Right cardiac atrium (tissue), 5 donors: ENCODE data around the gene S100A6. TPM values are rescaled to one million over a fixed set of nuclear protein-coding genes. Genes with fewer than 3 reads are reported as not detected.
"Not testable (repeated sequence)": the region's sequence is repeated elsewhere in the genome, so short reads cannot be mapped to it uniquely, and the experiment has no call there.

Experiments
- ATAC-seq, 2 donors: fragments of 200-7000 bp; cut with Tn5 transposase; one replicate each; pipeline versions ENCODE4 v1.8.0 to v1.9.1; 2020; ENCODE audit warnings: moderate library complexity in 2 of 2, mild to moderate bottlenecking in 1 of 2
- DNase-seq, 3 donors: peaks; one replicate each; pipeline ENCODE4 v3.0.0-alpha.2; 2020
- H3K27ac ChIP-seq: one replicate; pipeline ENCODE4 v1.5.1; 2013; ENCODE audit warnings: mild to moderate bottlenecking, low read length, control low read depth, moderate library complexity
- H3K27me3 ChIP-seq: one replicate; pipeline ENCODE4 v1.6.1; 2013; ENCODE audit not compliant: control insufficient read depth, insufficient read depth
- H3K4me1 ChIP-seq: one replicate; pipeline ENCODE4 v1.6.1; 2013; ENCODE audit warnings: low read length; ENCODE audit not compliant: control insufficient read depth, insufficient read depth
- H3K4me3 ChIP-seq: one replicate; pipeline ENCODE4 v1.5.1; 2013; ENCODE audit warnings: low read length, control low read depth
- H3K9me3 ChIP-seq: one replicate; pipeline ENCODE4 v1.6.1; 2013; ENCODE audit warnings: low read length; ENCODE audit not compliant: control insufficient read depth
- WGBS: extraction: QIAGEN DNeasy Blood & Tissue Kit; methylation state at CpG from one replicate; pipeline ENCODE4 v1.1.7; 2013; 5-methylcytosine and 5-hydroxymethylcytosine counted together
- intact Hi-C, 4 donors: fragments of 100-400 bp; cut with DNase I; formaldehyde crosslinking; loops; one replicate each; pipeline versions ENCODE4 v1.11.0 to v1.14.0; 2022 to 2023
- polyA plus RNA-seq: library from polyadenylated mRNA; stranded (reverse); fragments of 200-250 nt; gene quantifications from one replicate; pipeline ENCODE4 v1.2.3, GENCODE V29; 2013
- total RNA-seq, 4 donors: library from RNA; stranded (reverse); fragmentation: NEBNext Ultra II Directional; extraction: Animal tissue kit (Norgen Biotek cat#: 25700); gene quantifications; one replicate each; pipeline ENCODE4 v1.2.1, GENCODE V29; 2021
- donor health status: healthy with polysubstance abuse.
- donor health status: DM: no; HTN: yes; CAD: no.
- donor health status: DM: no; HTN: no; CAD: no.
- donor health status: DM: no; HTN: yes; CAD: no; lungs with severe emphysema.
- donor health status: DM: yes; HTN: yes; CAD: no.

Gene S100A6
- total and polyA plus RNA-seq, 5 donors = 334 to 819 (median 432) TPM

GRCh38 chr1:153565529-153566374 is 30.0 kb upstream of the S100A6 start, which contains the start of gene S100A2:
Gene S100A2, minus strand, starts transcription at chr1:153565844. Its CDS starts 1,967 bp downstream, at chr1:153563877.
- WGBS = 55% methylated on average over 8 of the region's 8 CpGs
- Histone ChIP-seq H3K27ac (peak within 1 kb of the TSS; percentile 76), H3K27me3 (no peaks in the 10 kb centered on the region), H3K4me1 (peaks cover 22% of the 10 kb centered on the region), H3K4me3 (no peak within 1 kb of the TSS), H3K9me3 (no peaks in the 10 kb centered on the region)
- peak in 2 of 3 donors; percentile 66 to 67 for DNase-seq
- ATAC-seq = peak; percentile 18 to 55
- intact Hi-C loops = loop anchor here in 2 of 4 donors (5.0 kb wide), 2 partner anchors 33 to 53 kb away; no protein-coding TSS in a partner anchor

DNA sequence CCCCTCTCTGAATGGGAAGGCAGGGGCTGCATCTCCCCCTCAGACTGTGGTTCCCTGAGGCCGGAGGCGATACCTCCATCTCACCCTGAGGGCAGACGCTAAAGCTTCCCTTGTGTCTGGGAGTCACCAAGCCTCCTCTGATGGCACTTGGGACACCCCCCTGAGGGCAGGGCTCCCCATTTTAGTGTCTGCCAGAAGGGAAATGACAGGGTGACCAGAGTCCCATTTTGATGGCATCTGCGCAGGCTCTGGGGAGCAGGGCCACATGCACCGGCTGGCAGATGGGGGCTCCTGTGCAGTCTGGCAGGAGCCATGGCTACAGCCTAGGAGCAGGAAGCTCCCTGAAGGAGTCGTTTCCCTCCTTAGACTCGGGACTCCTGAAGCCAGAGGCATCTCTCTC is 28.2 kb upstream of the S100A6 start:
- no peak for ATAC-seq
- DNase-seq = no peak
- intact Hi-C loops = no loop called here
- H3K27me3 ChIP-seq = no peaks in the 10 kb centered on the region
- WGBS = 88% methylated on average over 7 of the region's 7 CpGs
- H3K4me3 ChIP-seq = no peak overlapping the region
- no peak overlapping the region for H3K27ac ChIP-seq
- H3K4me1 ChIP-seq = peaks cover 22% of the 10 kb centered on the region
- no peaks in the 10 kb centered on the region for H3K9me3 ChIP-seq

GRCh38 chr1:153563483-153563901 is 27.7 kb upstream of the S100A6 start:
- DNase-seq (no peak), ATAC-seq (no peak)
- Histone ChIP-seq H3K27me3 (no peaks in the 10 kb centered on the region), H3K9me3 (no peaks in the 10 kb centered on the region), H3K4me1 (peaks cover 22% of the 10 kb centered on the region), H3K27ac (no peak overlapping the region), H3K4me3 (no peak overlapping the region)
- intact Hi-C loops = no loop called here
- 82% methylated on average over 6 of the region's 6 CpGs for WGBS

DNA sequence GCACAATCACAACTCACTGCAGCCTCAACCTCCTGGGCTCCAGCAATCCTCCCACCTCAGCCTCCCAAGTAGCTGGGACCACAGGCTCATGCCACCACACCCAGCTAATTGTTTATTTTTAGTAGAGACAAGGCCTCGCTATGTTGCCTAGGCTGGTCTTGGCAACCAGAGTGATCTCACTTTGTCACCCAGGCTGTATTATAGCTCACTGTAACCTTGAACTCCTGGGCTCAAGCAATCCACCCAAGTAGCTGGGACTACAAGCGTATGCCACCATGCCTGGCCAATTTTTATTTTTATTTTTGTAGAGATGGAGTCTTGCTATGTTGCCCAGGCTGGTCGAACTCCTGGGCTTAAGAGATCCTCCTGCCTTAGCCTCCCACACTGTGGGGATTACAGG is 26.2 kb upstream of the S100A6 start:
- DNase-seq = not testable (repeated sequence)
- 88% methylated on average over 3 of the region's 3 CpGs for WGBS

DNA sequence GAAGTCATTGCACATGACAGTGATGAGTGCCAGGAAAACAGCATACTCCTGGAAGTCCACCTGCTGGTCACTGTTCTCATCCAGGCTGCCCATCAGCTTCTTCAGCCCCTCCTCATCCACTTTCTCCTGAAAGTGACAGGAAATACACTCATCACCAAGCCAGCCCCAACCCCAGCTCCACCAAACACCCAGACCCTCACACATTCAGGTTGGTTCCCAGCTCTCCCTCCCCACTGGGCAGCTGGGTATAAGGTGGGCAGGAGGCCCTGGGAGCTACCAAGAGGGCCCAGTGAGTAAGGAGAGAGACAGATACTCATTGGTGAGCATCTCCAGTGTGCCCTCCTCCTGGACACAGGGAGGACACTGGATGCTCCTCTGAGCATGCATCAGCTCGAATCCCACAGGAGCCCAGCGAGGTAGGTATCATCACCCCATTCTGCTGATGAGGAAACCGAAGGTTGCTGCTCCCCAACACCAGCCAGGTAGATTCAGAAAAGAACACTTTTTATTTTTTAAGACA is 25.7 kb upstream of the S100A6 start:
- ATAC-seq (no peak), DNase-seq (no peak)
- Histone ChIP-seq H3K27me3 (no peaks in the 10 kb centered on the region), H3K9me3 (no peaks in the 10 kb centered on the region), H3K4me1 (peaks cover 10% of the 10 kb centered on the region), H3K4me3 (no peak overlapping the region), H3K27ac (no peak overlapping the region)
- intact Hi-C loops = no loop called here
- 97% methylated on average over 3 of the region's 3 CpGs for WGBS

More for the DNA sequence above, 26.2 kb upstream of the S100A6 start:
- H3K9me3 ChIP-seq, ATAC-seq, H3K27me3 ChIP-seq, H3K27ac ChIP-seq, H3K4me3 ChIP-seq, intact Hi-C loops: not testable (repeated sequence)
- H3K4me1 ChIP-seq = peaks cover 15% of the 10 kb centered on the region

GRCh38 chr1:153560771-153561465 is 25.1 kb upstream of the S100A6 start:
- DNase-seq (no peak), ATAC-seq (no peak)
- intact Hi-C loops = no loop called here
- Histone ChIP-seq H3K4me1 (peaks cover 5% of the 10 kb centered on the region), H3K27ac (no peak overlapping the region), H3K9me3 (no peaks in the 10 kb centered on the region), H3K27me3 (no peaks in the 10 kb centered on the region), H3K4me3 (no peak overlapping the region)
- WGBS = 84% methylated on average over 10 of the region's 10 CpGs

DNA sequence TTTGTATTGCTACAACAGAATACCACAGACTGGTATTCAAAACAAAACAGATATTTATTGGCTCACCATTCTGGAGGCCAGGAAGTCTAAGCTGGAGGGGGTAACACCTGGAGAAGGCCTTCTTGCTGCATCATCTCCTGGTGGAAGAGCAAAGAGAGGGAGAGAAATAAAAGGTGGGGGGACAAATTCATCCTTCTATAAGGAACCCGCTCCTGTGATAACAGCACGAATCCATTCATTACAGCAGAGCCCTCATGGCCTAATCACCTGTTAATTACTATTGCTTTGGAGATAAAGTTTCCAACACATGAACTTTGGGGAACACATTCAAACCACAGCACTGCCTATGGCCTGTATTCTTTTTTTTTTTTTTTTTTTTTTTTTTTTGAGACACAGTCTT is 24.4 kb upstream of the S100A6 start:
- Histone ChIP-seq H3K4me3 (no peak overlapping the region), H3K4me1 (no peaks in the 10 kb centered on the region), H3K27me3 (no peaks in the 10 kb centered on the region), H3K27ac (no peak overlapping the region), H3K9me3 (no peaks in the 10 kb centered on the region)
- DNase-seq = no peak
- ATAC-seq = no peak
- 72% methylated on average over 2 of the region's 2 CpGs for WGBS
- intact Hi-C loops = no loop called here

GRCh38 chr1:153557877-153558276 is 22.1 kb upstream of the S100A6 start:
- intact Hi-C loops = no loop called here
- Histone ChIP-seq H3K27me3 (no peaks in the 10 kb centered on the region), H3K4me1 (peaks cover 4% of the 10 kb centered on the region), H3K4me3 (no peak overlapping the region), H3K9me3 (no peaks in the 10 kb centered on the region), H3K27ac (no peak overlapping the region)
- 92% methylated on average over 3 of the region's 3 CpGs for WGBS
- ATAC-seq = no peak
- no peak for DNase-seq

DNA sequence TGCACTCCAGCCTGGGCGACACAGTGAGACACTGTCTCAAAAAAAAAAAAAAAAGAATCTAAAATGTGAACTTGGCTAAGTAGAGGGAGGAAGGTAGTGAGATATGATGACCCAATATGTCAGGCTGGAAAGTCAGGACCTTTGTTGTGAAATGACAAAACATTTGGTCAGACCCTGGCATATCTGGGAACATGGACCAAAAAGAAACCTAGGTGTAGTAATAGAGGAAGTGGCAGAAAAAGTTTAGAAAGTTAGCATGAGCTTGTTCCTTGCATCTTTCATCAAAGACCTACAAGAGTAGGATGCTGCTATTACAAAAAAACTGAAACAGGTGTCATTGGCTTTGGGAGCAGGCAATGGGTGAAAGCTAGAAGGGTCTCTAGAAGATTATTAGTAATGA is 20.6 kb upstream of the S100A6 start:
- 96% methylated on average over 1 of the region's 1 CpG for WGBS
- H3K27me3 ChIP-seq = no peaks in the 10 kb centered on the region
- DNase-seq = no peak
- H3K4me3 ChIP-seq = no peak overlapping the region
- peaks cover 4% of the 10 kb centered on the region for H3K4me1 ChIP-seq
- no peaks in the 10 kb centered on the region for H3K9me3 ChIP-seq
- no peak for ATAC-seq
- no peak overlapping the region for H3K27ac ChIP-seq
- intact Hi-C loops = no loop called here

DNA sequence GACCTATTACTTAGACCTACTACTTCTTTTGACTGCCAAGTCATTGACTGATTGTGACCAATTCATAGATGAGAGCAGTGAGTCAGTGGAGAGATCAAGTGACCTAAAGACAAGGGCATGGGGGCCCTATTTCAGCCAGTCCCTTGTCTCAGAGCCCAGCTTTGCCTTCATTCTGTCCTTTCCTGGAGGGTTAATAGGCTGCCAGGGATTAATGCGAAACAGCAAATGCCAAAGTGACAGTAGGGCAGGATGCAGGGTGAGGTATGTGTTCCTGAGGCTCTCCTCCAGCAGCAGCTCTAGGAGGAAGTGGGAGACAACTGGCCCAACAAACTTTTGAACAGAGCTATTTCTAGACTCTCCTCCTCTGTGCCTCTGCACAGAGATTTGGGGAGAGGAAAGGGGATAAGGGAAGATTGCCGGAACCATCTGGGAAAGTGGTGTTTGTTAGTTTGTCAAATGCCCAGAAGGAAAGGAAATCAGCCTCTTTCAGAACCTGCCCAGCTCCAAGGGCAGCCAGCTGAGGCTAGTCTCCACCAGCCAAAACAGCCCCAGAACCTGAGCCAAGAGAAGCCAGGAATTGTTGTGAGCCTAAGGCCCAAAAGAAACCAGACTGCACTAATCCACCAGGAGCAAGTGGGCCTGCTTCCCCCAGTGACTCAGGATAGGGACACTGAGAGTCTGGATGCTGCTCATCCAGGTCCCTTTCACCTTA is 18.2 kb upstream of the S100A6 start:
- Histone ChIP-seq H3K4me3 (no peak overlapping the region), H3K9me3 (no peaks in the 10 kb centered on the region), H3K4me1 (peaks cover 14% of the 10 kb centered on the region), H3K27me3 (no peaks in the 10 kb centered on the region), H3K27ac (peak overlapping the region; percentile 35)
- intact Hi-C loops = no loop called here
- 35% methylated on average over 2 of the region's 2 CpGs for WGBS
- ATAC-seq (peak in 1 of 2 donors; percentile 42), DNase-seq (peak in 1 of 3 donors; percentile 64)
